HFF-Myc (cell line): Measurements from ENCODE around the gene RGS9.
A peak's percentile ranks its signal among the peaks of the same experiment; 100 is the strongest.

Experiments used
- DNase-seq: peaks from one replicate; pipeline ENCODE4 v3.0.0-alpha.2; 2011; ENCODE audit warnings: low read depth; ENCODE audit errors: extremely low read depth
- H3K4me3 ChIP-seq: replicated peaks from 2 replicates; pipeline ENCODE4 v1.5.1; 2011; ENCODE audit warnings: low read depth, mild to moderate bottlenecking, control low read depth, low read length
- TF ChIP-seq, protein P1 (sequence below): IDR thresholded peaks from 2 replicates; pipeline ENCODE4 v1.5.1; 2012; ENCODE audit warnings: mild to moderate bottlenecking, low read depth, low read length, control low read depth; ENCODE audit errors: missing control alignments

The RGS9 gene

DNA sequence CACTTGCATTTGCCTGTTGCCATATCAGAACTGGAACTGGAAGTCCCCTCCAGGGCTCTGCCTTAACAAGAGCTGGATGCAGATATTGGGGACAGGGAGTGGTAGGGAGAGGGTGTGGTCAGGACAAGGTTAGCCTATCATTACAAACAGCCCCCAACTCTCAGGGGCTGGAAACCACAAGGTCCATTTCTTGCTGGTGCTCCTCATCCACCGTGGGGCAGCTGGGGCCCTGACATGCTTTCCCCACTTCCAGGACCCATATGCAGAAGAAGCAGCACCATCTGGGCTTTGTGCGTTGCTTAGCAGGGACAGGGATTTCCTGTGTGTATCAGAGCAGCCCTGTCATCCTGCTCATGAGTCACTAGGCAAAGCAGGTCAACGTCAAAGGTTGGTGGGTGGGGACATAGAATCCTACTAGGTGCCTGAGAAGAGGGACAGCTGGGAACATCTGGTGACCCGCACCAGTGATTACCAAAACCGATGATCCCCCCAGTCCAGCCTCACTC, 26.9 kb downstream of the RGS9 start:
- TF ChIP-seq, protein P1, sequence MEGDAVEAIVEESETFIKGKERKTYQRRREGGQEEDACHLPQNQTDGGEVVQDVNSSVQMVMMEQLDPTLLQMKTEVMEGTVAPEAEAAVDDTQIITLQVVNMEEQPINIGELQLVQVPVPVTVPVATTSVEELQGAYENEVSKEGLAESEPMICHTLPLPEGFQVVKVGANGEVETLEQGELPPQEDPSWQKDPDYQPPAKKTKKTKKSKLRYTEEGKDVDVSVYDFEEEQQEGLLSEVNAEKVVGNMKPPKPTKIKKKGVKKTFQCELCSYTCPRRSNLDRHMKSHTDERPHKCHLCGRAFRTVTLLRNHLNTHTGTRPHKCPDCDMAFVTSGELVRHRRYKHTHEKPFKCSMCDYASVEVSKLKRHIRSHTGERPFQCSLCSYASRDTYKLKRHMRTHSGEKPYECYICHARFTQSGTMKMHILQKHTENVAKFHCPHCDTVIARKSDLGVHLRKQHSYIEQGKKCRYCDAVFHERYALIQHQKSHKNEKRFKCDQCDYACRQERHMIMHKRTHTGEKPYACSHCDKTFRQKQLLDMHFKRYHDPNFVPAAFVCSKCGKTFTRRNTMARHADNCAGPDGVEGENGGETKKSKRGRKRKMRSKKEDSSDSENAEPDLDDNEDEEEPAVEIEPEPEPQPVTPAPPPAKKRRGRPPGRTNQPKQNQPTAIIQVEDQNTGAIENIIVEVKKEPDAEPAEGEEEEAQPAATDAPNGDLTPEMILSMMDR = no peak
- peak; percentile 88 for DNase-seq
- no peak overlapping the region for H3K4me3 ChIP-seq

DNA sequence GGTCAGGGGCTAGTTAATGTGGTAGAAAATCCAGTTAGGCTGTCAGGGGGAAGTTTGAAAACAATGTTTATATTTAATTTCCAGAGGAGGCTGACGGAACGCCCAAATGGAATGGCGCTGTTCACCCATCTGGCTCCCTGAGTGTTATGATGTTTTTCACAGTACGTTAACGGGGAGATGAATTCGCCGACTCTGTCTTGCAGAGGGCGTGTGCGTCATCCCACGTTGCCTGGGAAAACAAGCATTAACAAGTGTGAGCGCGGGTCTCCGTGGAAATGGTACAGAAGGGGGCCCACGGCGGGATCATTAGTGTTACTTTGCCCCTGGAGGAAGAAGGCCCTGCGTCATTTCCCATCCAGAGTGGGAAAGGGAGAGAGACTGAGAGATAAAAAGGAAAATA, 29.6 kb downstream of the RGS9 start:
- no peak overlapping the region for H3K4me3 ChIP-seq
- TF ChIP-seq, protein P1 = no peak
- no peak for DNase-seq

DNA sequence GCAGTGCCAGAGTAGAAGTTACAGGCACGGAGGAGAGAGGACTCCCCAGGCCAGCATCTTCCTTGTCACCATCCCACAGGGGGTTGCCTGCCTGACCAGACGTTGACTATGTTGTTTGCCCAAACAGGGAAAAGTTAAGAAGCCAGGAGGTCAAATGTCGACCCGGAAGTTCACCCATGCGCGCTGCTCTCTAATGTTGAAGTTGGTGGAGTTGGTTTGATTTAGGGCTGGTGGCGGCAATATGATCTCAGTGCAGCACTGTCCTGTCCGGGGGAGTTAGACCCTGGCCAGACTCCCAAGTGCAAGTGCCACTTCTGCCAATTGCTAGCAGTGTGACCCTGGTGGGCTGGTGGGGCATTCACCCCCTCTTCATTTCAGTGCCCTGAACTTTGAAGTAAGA, 30.4 kb downstream of the RGS9 start:
- H3K4me3 ChIP-seq = no peak overlapping the region
- no peak for DNase-seq
- TF ChIP-seq, protein P1 = no peak

DNA sequence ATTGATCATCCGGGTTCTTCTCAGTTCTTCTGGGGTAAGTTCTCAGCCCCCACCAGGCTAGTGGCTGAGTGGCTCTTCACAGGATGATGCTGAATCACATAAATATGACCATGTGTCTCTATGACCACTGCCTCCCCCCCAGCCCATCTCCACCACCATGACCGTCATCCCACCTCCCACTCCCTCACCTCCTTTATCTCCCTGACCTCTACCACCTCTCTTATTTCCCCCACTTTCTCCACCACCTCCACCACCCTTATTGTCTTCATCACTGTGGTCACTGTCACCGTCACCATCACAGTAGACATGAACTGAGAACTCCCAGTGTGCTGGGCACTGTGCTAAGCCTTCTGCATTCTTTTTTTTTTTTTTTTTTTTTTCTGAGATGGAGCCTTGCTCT, 32.5 kb downstream of the RGS9 start:
- TF ChIP-seq, protein P1 = no peak
- no peak for DNase-seq
- no peak overlapping the region for H3K4me3 ChIP-seq

DNA sequence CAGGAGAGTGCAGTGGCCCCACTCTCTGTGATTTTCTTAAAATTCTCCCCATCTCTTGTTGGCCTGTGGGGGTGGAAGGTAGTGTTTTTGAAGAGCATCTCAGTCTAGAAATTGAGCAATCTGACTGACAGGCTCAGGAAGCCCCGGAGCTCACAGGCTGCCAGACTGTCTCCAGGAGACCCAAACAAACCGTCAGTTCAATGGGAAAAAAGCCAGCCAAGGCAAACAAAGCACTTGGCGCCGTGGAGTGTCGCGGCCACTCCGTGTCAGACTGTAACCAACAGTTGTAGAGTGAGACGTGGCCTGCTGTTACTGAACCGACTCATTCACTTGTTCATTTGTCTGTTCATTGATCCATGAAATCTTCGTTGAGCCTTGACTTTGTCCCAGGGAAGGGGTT, 33.7 kb downstream of the RGS9 start:
- TF ChIP-seq, protein P1 = no peak
- H3K4me3 ChIP-seq = no peak overlapping the region
- DNase-seq = no peak

DNA sequence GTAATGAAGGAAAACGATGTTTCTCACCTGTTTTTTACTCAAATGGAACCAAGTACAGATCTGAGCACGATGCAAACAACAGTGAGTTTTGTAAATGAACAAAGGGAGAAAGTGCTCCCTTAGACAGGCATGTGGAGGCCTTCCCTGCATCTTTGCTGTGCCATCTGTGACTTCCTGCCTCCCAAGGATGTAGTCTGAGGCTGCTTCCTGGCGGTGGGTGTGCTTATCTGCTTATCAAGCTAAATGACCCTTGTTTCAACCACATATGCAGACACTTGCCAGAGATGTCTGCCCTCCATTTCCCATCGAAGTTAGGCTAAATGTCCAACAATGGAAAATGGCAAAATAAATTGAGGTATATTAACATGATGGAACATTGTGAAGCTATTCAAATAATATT, 34.6 kb downstream of the RGS9 start:
- TF ChIP-seq, protein P1 = no peak
- no peak for DNase-seq
- no peak overlapping the region for H3K4me3 ChIP-seq

DNA sequence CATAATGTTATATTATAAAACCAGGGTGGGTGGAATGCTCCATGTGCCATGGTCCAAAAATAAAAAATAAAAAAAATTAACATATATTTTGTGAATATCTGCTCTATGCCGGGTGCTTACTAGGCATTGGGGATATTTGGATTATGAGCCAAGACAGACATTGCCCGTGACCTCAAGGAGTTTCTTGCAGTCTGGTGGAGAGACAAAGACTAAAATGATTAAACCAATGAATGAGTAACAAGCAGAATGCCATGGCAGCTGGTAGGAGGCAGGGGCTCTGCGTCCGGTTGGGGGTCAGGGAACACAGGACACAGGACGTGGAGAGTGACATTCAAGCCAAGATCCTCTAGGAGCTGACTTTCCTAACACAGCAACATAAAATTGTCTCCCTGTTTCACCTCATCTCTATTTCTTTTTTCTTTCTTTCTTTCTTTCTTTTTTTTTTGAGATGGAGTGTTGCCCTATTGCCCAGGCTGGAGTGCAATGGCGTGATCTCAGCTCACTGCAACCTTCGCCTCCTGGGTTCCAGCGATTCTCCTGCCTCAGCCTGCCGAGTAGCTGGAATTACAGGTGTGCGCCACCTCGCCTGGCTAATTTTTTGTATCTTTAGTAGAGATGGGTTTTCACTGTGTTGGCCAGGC, 35.4 kb downstream of the RGS9 start:
- H3K4me3 ChIP-seq = no peak overlapping the region
- no peak for DNase-seq
- TF ChIP-seq, protein P1 = no peak
